Measurements from ENCODE around the gene PPP6R3. TPM values are rescaled to one million over a fixed set of nuclear protein-coding genes. Genes with fewer than 3 reads are reported as not detected.
A peak's percentile ranks its signal among the peaks of the same experiment; 100 is the strongest.

PPP6R3 gene
- total and polyA plus RNA-seq, 11 donors = 23.2 to 93.8 (median 81.2) TPM

- ATAC-seq (no peak), DNase-seq (peak in 1 of 5 donors; percentile 9)
- Histone ChIP-seq H3K27ac (peak overlapping the region in 2 of 12 donors; percentile 66 to 78), H3K4me3 (no peak overlapping the region), H3K27me3 (no peaks in the 10 kb centered on the region), H3K36me3 (peaks cover 0 to 87% (median 67%) of the 10 kb centered on the region in 9 donors), H3K4me1 (peaks cover 3 to 27% (median 20%) of the 10 kb centered on the region in 12 donors), H3K9me3 (no peaks in the 10 kb centered on the region)
- TF ChIP-seq CTCF (IDR thresholded peaks at IDR 0.05) (no peak), POLR2A (IDR thresholded peaks at IDR 0.05) (no peak)
- intact Hi-C loops (cut with DNase I) = no loop called here
- 72 to 90% (median 81%) methylated on average over 6 of the region's 6 CpGs for WGBS, 4 donors
These were observed 21.8 kb upstream of the PPP6R3 start for GRCh38 chr11:68438658-68439259.

GRCh38 chr11:68439355-68440065 lies 21.0 kb upstream of the PPP6R3 start:
- H3K27ac ChIP-seq = peak overlapping the region in 2 of 12 donors; percentile 1 to 19
- TF ChIP-seq CTCF (IDR thresholded peaks at IDR 0.05) = no peak
- TF ChIP-seq POLR2A (IDR thresholded peaks at IDR 0.05) = no peak
- H3K4me1 ChIP-seq = peaks cover 3 to 27% (median 20%) of the 10 kb centered on the region in 12 donors
- DNase-seq = no peak
- no peak overlapping the region for H3K4me3 ChIP-seq
- H3K27me3 ChIP-seq = no peaks in the 10 kb centered on the region
- ATAC-seq = no peak
- WGBS, 4 donors = 74 to 84% (median 76%) methylated on average over 5 to 38 of the region's 38 CpGs
- intact Hi-C loops (cut with DNase I) = loop anchor here in 5 of 10 donors (10.0 kb wide), 3 partner anchors 45 to 145 kb away; no protein-coding TSS in a partner anchor
- no peaks in the 10 kb centered on the region for H3K9me3 ChIP-seq
- H3K36me3 ChIP-seq = peaks cover 0 to 81% (median 60%) of the 10 kb centered on the region in 9 donors

- Histone ChIP-seq H3K27ac (peak overlapping the region in 1 of 12 donors; percentile 34), H3K9me3 (no peaks in the 10 kb centered on the region), H3K36me3 (peaks cover 0 to 74% (median 53%) of the 10 kb centered on the region in 9 donors), H3K4me3 (no peak overlapping the region), H3K4me1 (peaks cover 3 to 24% (median 20%) of the 10 kb centered on the region in 12 donors), H3K27me3 (no peaks in the 10 kb centered on the region)
- ATAC-seq (no peak), DNase-seq (no peak)
- WGBS, 4 donors = 87 to 92% (median 90%) methylated on average over 8 of the region's 8 CpGs
- TF ChIP-seq CTCF (IDR thresholded peaks at IDR 0.05) = no peak
- TF ChIP-seq POLR2A (IDR thresholded peaks at IDR 0.05) = no peak
- intact Hi-C loops (cut with DNase I) = loop anchor here in 5 of 10 donors (10.0 kb wide), 3 partner anchors 45 to 145 kb away; no protein-coding TSS in a partner anchor
These were observed 20.3 kb upstream of the PPP6R3 start for GRCh38 chr11:68440224-68440623.

All from heart left ventricle (tissue), 16 donors.